GM12878 (cell line): Measurements from ENCODE around the gene SLC38A2. TPM values are rescaled to one million over a fixed set of nuclear protein-coding genes. Genes with fewer than 3 reads are reported as not detected.

Source experiments
- ATAC-seq: fragments of 200-7000 bp; cut with Tn5 transposase; 3 replicates; pipeline ENCODE4 v1.9.1; 2020; ENCODE audit warnings: mild to moderate bottlenecking, moderate library complexity
- BruUV-seq: library from RNA; stranded (reverse); fragments of 400-500 nt; replicated peaks from 2 replicates; lab custom pipeline; 2021; lab: Mats Ljungman, UMichigan
- CTCF ChIA-PET: fragments of 300-600 bp; sonication (Branson Sonifier 250); formaldehyde crosslinking; extraction: SDS; loops from one replicate; lab custom pipeline; 2021; ENCODE audit warnings: inconsistent platforms; lab: Yijun Ruan, JAX
- POLR2A ChIA-PET: fragments of 350-600 bp; formaldehyde crosslinking; extraction: SDS; loops from one replicate; lab custom pipeline; 2021; ENCODE audit warnings: inconsistent platforms; lab: Charles Lee
- RAD21 ChIA-PET: fragments of 300-600 bp; sonication (Branson Sonifier 250); formaldehyde crosslinking; loops from one replicate; lab custom pipeline; 2023; ENCODE audit warnings: antibody characterized with exemption; ENCODE audit not compliant: unreplicated experiment; lab: Charles Lee
- SMC1A ChIA-PET: fragments of 300-600 bp; sonication (Branson Sonifier 250); formaldehyde crosslinking; loops from one replicate; lab custom pipeline; 2023; ENCODE audit not compliant: unreplicated experiment, uncharacterized antibody; lab: Charles Lee
- DNase-seq: peaks from one replicate; pipeline ENCODE4 v3.0.0-alpha.2; 2011; ENCODE audit warnings: low read depth, low spot score
- FAIRE-seq: peaks from 3 replicates; lab custom pipeline; 2011; peaks lifted over from hg19 to GRCh38; lab: Jason Lieb, UNC
- H2AFZ ChIP-seq: 2 replicates; pipeline ENCODE4 v1.6.0; 2011; ENCODE audit warnings: low read depth, low read length, control low read depth; ENCODE audit not compliant: control insufficient read depth
- H3K27ac ChIP-seq: 2 replicates; pipeline ENCODE4 v1.5.1; 2011; ENCODE audit warnings: control low read depth; ENCODE audit not compliant: control insufficient read depth, insufficient read depth
- H3K27me3 ChIP-seq, 2 experiments: replicated peaks in 1 of 2; 2 replicates each; pipeline versions ENCODE4 v1.6.0 to v1.6.1; 2011; ENCODE audit warnings: low read length in 1 of 2; ENCODE audit not compliant: control insufficient read depth in 2 of 2, insufficient read depth in 2 of 2
- H3K36me3 ChIP-seq, 2 experiments: 2 replicates each; pipeline ENCODE4 v1.5.1; 2011; ENCODE audit warnings: low read length in 1 of 2; ENCODE audit not compliant: control insufficient read depth in 2 of 2, insufficient read depth in 2 of 2
- H3K4me1 ChIP-seq: 2 replicates; pipeline ENCODE4 v1.6.1; 2011; ENCODE audit warnings: mild to moderate bottlenecking, low read length, moderate library complexity, mixed read lengths; ENCODE audit not compliant: control insufficient read depth, insufficient read depth
- H3K4me2 ChIP-seq: 2 replicates; pipeline ENCODE4 v1.6.0; 2011; ENCODE audit warnings: control low read depth; ENCODE audit not compliant: control insufficient read depth, insufficient read depth
- H3K4me3 ChIP-seq: fragments of 200-600 bp; sonication (generic); 2 replicates; pipeline ENCODE4 v1.5.1; 2016
- H3K79me2 ChIP-seq: 2 replicates; pipeline ENCODE4 v1.6.0; 2011; ENCODE audit warnings: low read length; ENCODE audit not compliant: control insufficient read depth, insufficient read depth
- H3K9ac ChIP-seq: 2 replicates; pipeline ENCODE4 v1.8.0; 2011; ENCODE audit warnings: low read length, control low read depth, mixed read lengths; ENCODE audit not compliant: control insufficient read depth, insufficient read depth
- H3K9me3 ChIP-seq: replicated peaks from 3 replicates; pipeline ENCODE4 v1.5.1; 2011; ENCODE audit warnings: mild to moderate bottlenecking, low read length; ENCODE audit not compliant: control insufficient read depth, insufficient read depth
- H4K20me1 ChIP-seq: 2 replicates; pipeline ENCODE4 v1.6.0; 2011; ENCODE audit not compliant: control insufficient read depth, insufficient read depth
- BACH1 ChIP-seq: fragments of 450-650 bp; IDR thresholded peaks from 2 replicates; pipeline ENCODE4 v1.6.1; 2017; ENCODE audit warnings: mild to moderate bottlenecking, borderline replicate concordance
- CHD1 ChIP-seq: IDR thresholded peaks from 2 replicates; pipeline ENCODE4 v1.6.1; 2012; ENCODE audit warnings: low read depth, low read length, improper control_type of control experiment
- CTCF ChIP-seq, 3 experiments: IDR thresholded peaks in 2 of 3; conservative IDR thresholded peaks in 1 of 3; 2 replicates each; pipeline ENCODE4 v1.5.1; 2011; ENCODE audit warnings: low read depth in 3 of 3, low read length in 3 of 3, mild to moderate bottlenecking in 3 of 3, control low read depth in 2 of 3, moderate library complexity in 2 of 3, inconsistent platforms in 1 of 3, mixed read lengths in 1 of 3; ENCODE audit not compliant: control insufficient read depth in 2 of 3, insufficient read depth in 1 of 3; ENCODE audit errors: extremely low read depth in 1 of 3
- DPF2 ChIP-seq: fragments of 450-650 bp; IDR thresholded peaks from 2 replicates; pipeline ENCODE4 v1.6.1; 2017; ENCODE audit warnings: mild to moderate bottlenecking
- E2F4 ChIP-seq: IDR thresholded peaks from 2 replicates; pipeline ENCODE4 v1.6.1; 2012; ENCODE audit warnings: low read depth, low read length, improper control_type of control experiment
- EGR1 ChIP-seq, 2 experiments: IDR thresholded peaks; 1 replicate in 1 of 2; 2 replicates in 1 of 2; pipeline ENCODE4 v1.6.1; 2011 to 2012; ENCODE audit warnings: low read depth in 2 of 2, low read length in 2 of 2, borderline replicate concordance in 1 of 2, mild to moderate bottlenecking in 1 of 2, moderate library complexity in 1 of 2
- GATAD2B ChIP-seq: fragments of 450-650 bp; conservative IDR thresholded peaks from 2 replicates; pipeline ENCODE4 v1.6.1; 2017; ENCODE audit warnings: low read depth, mild to moderate bottlenecking, moderate library complexity
- HDGF ChIP-seq: fragments of 450-650 bp; IDR thresholded peaks from 2 replicates; pipeline ENCODE4 v1.6.1; 2016; ENCODE audit warnings: antibody characterized with exemption
- IKZF2 ChIP-seq, 2 experiments: fragments of 450-650 bp; IDR thresholded peaks; 2 replicates each; pipeline ENCODE4 v1.6.1; 2017; ENCODE audit warnings: mild to moderate bottlenecking in 2 of 2, moderate library complexity in 2 of 2
- MAX ChIP-seq: IDR thresholded peaks from 2 replicates; pipeline ENCODE4 v1.6.1; 2012; ENCODE audit warnings: low read depth, low read length, improper control_type of control experiment
- MEF2B ChIP-seq: fragments of 450-650 bp; IDR thresholded peaks from 2 replicates; pipeline ENCODE4 v1.6.1; 2018; ENCODE audit warnings: mild to moderate bottlenecking, moderate library complexity; ENCODE audit not compliant: partially characterized antibody, poor library complexity, severe bottlenecking
- RELB ChIP-seq: fragments of 450-650 bp; IDR thresholded peaks from 2 replicates; pipeline ENCODE4 v1.6.1; 2017; ENCODE audit warnings: low read depth, mild to moderate bottlenecking, moderate library complexity
- TCF12 ChIP-seq: IDR thresholded peaks from 2 replicates; pipeline ENCODE4 v1.6.1; 2011; ENCODE audit warnings: low read depth, mild to moderate bottlenecking, low read length
- ZNF217 ChIP-seq: fragments of 450-650 bp; IDR thresholded peaks from 2 replicates; pipeline ENCODE4 v1.6.1; 2017; ENCODE audit warnings: antibody characterized with exemption, mild to moderate bottlenecking
- WGBS: methylation state at CpG from one replicate; pipeline ENCODE4 v1.1.6; 2016; ENCODE audit warnings: low lambda C conversion rate; ENCODE audit not compliant: insufficient replicate concordance, insufficient coverage; ENCODE audit errors: missing lambda C conversion rate; 5-methylcytosine and 5-hydroxymethylcytosine counted together
- in situ Hi-C: fragments of 300-500 bp; cut with MboI; formaldehyde crosslinking; loops from 9 replicates; pipeline ENCODE4 v1.14.3; 2018; ENCODE audit warnings: mixed read lengths
- intact Hi-C: fragments of 100-400 bp; cut with micrococcal nuclease; formaldehyde crosslinking; loops from one replicate; pipeline ENCODE4 v1.14.2; 2022; ENCODE audit not compliant: unreplicated experiment
- polyA plus RNA-seq, 11 experiments: library from polyadenylated mRNA; depleted of rRNA in 4 of 11; unstranded in 6 of 11; stranded (reverse) in 5 of 11; fragments of >200 nt; fragmentation: Nextera tagmentation in 4 of 11; fragmentation: Illumina TruSeq in 1 of 11; extraction: Ambion mirVana in 4 of 11; extraction: Trizol in 1 of 11; gene quantifications; 1 replicate in 1 of 11; 2 replicates in 10 of 11; pipeline versions ENCODE4 v1.2.1 to v1.2.3, GENCODE V29; 2011 to 2016; ENCODE audit warnings: inconsistent platforms in 2 of 11, missing spikeins in 2 of 11, low read depth in 1 of 11
- total RNA-seq, 4 experiments: library from RNA; depleted of rRNA in 3 of 4; stranded (reverse); fragments of >200 nt in 3 of 4; fragmentation: Illumina TruSeq in 1 of 4; extraction: Trizol in 1 of 4; gene quantifications; 2 replicates each; pipeline versions ENCODE4 v1.2.1 to v1.2.3, GENCODE V29; 2013 to 2021

The SLC38A2 gene
- total and polyA plus RNA-seq, 10 of the 15 experiments (the other 5 are each of a cell fraction or from before 2014, with no cell fraction given), result 36.2 to 118 (median 79.8) TPM

GRCh38 chr12:46383654-46384450 lies 11.3 kb upstream of the SLC38A2 start:
- in situ Hi-C loops, result loop anchor here (10.0 kb wide), 1 partner anchor 399 kb away; no protein-coding TSS in a partner anchor
- TF ChIP-seq MAX (no peak), RELB (peak; percentile 11), CTCF (IDR thresholded peaks at IDR 0.05 in 2 of 3, conservative IDR thresholded peaks at IDR 0.05 in 1 of 3; ENCODE audit: control insufficient read depth in 2 of 3, extremely low read depth in 1 of 3, insufficient read depth in 1 of 3, low read depth in 3 of 3, low read length in 3 of 3) (peak in 1 of 3 experiments; percentile 14; a peak in 1 of 6 replicates), GATAD2B (peak; percentile 99), ZNF217 (peak; percentile 78), EGR1 (IDR thresholded peaks at IDR 0.05; ENCODE audit: borderline replicate concordance in 1 of 2, low read depth in 2 of 2, low read length in 2 of 2) (no peak), IKZF2 (IDR thresholded peaks at IDR 0.05) (peak; percentile 71 to 87), CHD1 (0 out of 2 replicates have a peak, but pooled peaks have one; percentile 24), HDGF (0 out of 2 replicates have a peak, but pooled peaks have one; percentile 49), DPF2 (peak; percentile 75), BACH1 (peak; percentile 95), E2F4 (no peak; the same call in 1 of the 2 replicates), TCF12 (peak; percentile 38; the same call in 1 of the 2 replicates), MEF2B (peak; percentile 14)

More at GRCh38 chr12:46383654-46384450, 11.3 kb upstream of the SLC38A2 start:
- Histone ChIP-seq H2AFZ (peak overlapping the region; percentile 40), H3K4me3 (peak overlapping the region; percentile 80), H3K27ac (peak overlapping the region; percentile 89), H3K9ac (peak overlapping the region; percentile 88), H3K4me2 (peak overlapping the region; percentile 99), H3K27me3 (no peaks in the 10 kb centered on the region), H3K36me3 (0 out of 4 replicates have a peak, but pooled peaks cover 0 to 3% of the 10 kb centered on the region in 2 experiments), H3K9me3 (no peaks in the 10 kb centered on the region; the same call in 2 of the 3 replicates), H3K4me1 (peaks cover 24% of the 10 kb centered on the region), H3K79me2 (peaks cover 37% of the 10 kb centered on the region), H4K20me1 (no peaks in the 10 kb centered on the region)
- ChIA-PET SMC1A (interaction anchor here (0.6 to 2.2 kb wide), 10 partner anchors 9 to 278 kb away, joined by 3 to 9 read pairs (median 4); no protein-coding TSS in a partner anchor), CTCF (interaction anchor here (0.9 to 1.1 kb wide), 2 partner anchors 76 to 90 kb away, joined by 3 read pairs; no protein-coding TSS in a partner anchor), RAD21 (interaction anchor here (0.9 to 2.3 kb wide), 9 partner anchors 9 to 278 kb away, joined by 3 to 11 read pairs (median 4); no protein-coding TSS in a partner anchor), POLR2A (interaction anchor here (0.7 to 1.4 kb wide), 8 partner anchors 8 to 277 kb away, joined by 3 to 6 read pairs (median 4); no protein-coding TSS in a partner anchor)
- BruUV-seq, result TSS peak; percentile 80
- 1% methylated on average over 37 of the region's 47 CpGs for WGBS
- no peak for DNase-seq
- intact Hi-C loops, result loop anchor here (1.0 to 5.0 kb wide), 2 partner anchors 12 to 232 kb away; partner anchors contain the start of gene SLC38A2
- FAIRE-seq, result peak; percentile 54
- ATAC-seq, result peak; percentile 66
